GM12872 (cell line): ENCODE measurements around the gene FCER2.

Experiments
- TF ChIP-seq, protein P1 (sequence below): IDR thresholded peaks from 3 replicates; pipeline ENCODE4 v1.5.1; 2011; ENCODE audit warnings: low read depth, mild to moderate bottlenecking, low read length, moderate library complexity; ENCODE audit not compliant: insufficient read depth

FCER2 gene

DNA sequence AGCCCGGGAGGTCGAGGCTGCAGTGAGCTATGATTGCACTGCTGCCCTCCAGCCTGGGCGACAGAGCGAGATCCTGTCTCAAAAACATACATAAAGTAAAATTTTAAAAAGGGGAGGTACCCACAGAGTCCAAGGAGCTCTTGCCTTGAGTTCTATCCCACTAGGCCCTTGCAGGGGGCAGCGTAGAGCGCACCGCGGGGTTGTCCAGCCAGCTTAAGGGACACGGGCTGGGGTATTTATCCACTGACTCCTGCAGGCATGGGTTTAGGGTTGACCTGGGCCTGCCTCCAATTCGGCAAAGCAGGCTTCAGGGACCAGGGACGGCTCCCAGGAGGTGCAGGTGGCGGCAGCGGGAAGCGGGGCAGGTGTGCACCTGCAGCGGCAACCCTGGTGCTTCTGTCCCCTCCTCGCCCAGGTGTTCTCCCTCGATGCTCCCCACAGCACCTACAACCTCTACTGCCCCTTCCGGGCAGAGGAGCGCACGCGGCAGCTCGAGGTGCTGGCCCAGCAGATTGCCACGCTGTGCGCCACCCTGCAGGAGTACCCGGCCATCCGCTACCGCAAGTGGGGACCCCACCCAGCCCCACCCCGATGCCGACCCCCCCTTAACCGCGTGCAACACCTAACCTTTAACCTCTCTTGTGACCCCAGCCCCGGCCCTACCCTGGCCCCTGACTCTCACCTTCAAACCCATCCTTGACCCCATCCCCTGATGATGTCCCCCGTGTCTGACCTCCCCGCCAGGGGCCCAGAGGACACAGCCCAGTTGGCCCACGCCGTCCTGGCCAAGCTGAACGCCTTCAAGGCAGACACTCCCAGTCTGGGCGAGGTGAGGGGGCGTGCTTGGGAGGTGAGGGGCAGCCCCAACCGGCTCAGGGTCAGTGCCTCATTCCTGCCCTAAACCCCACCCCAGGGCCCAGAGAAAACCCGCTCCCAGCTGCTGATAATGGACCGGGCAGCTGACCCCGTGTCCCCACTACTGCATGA, 60.3 kb downstream of the FCER2 start:
- TF ChIP-seq, protein P1, sequence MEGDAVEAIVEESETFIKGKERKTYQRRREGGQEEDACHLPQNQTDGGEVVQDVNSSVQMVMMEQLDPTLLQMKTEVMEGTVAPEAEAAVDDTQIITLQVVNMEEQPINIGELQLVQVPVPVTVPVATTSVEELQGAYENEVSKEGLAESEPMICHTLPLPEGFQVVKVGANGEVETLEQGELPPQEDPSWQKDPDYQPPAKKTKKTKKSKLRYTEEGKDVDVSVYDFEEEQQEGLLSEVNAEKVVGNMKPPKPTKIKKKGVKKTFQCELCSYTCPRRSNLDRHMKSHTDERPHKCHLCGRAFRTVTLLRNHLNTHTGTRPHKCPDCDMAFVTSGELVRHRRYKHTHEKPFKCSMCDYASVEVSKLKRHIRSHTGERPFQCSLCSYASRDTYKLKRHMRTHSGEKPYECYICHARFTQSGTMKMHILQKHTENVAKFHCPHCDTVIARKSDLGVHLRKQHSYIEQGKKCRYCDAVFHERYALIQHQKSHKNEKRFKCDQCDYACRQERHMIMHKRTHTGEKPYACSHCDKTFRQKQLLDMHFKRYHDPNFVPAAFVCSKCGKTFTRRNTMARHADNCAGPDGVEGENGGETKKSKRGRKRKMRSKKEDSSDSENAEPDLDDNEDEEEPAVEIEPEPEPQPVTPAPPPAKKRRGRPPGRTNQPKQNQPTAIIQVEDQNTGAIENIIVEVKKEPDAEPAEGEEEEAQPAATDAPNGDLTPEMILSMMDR: 0 out of 3 replicates have a peak, but pooled peaks have one; percentile 13

DNA sequence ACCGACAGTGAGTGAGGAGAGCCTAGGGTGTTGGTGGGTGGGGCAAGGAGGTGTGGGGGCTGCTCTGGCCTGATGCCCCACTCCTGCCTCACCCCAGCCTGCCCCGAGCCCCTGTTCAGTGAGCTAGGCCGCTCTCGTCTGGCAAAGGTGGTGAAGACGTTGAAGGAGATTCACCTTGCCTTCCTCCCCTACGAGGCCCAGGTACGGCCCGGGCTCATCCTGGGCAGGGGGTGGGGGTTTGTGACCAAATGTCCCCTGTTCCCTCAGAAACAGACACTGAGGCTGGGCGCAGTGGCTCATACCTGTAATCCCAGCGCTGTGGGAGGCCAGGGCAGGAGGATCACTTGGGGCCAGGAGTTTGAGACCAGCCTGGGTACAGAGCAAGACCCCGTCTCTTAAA, 61.1 kb downstream of the FCER2 start:
- TF ChIP-seq, protein P1: no peak

DNA sequence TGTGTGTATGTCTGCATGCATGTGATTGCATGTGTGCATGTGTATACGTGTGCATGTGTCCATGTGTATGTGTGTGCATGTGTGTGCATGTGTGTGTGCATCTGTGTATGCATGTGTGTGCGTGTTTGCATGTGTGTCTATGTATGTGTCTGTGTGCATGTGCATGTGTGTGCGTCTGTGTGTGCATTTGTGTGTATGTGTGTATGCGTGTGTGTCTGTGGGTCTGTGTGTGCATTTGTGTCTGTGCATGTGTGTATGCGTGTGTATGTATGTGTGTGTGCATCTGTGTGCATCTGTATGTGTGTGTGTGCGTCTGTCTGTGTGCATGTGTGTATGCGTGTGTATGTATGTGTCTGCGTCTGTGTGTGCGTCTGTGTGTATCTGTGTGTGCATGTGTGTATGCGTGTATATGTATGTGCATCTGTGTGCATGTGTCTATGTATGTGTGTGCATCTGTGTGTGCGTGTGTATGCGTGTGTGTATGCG, 62.0 kb downstream of the FCER2 start:
- TF ChIP-seq, protein P1: no peak

- TF ChIP-seq, protein P1: no peak
Measured at GRCh38 chr19:7638802-7639465, 63.0 kb downstream of the FCER2 start.
